Loucy (cell line): ENCODE data around the gene POLR1D.

ENCODE experiments used
- H2AFZ ChIP-seq: fragments of 200-600 bp; sonication (generic); 2 replicates; pipeline ENCODE4 v1.6.0; 2016; ENCODE audit warnings: antibody characterized with exemption, mild to moderate bottlenecking, low read length, moderate library complexity
- H3F3A ChIP-seq: fragments of 200-600 bp; 2 replicates; pipeline ENCODE4 v1.6.0; 2016; ENCODE audit warnings: antibody characterized with exemption, low read depth, mild to moderate bottlenecking
- H3K27me3 ChIP-seq: fragments of 200-600 bp; sonication (generic); 2 replicates; pipeline ENCODE4 v1.6.1; 2014; ENCODE audit warnings: low read length, mild to moderate bottlenecking; ENCODE audit not compliant: insufficient read depth, poor library complexity, severe bottlenecking
- H3K36me3 ChIP-seq: fragments of 200-600 bp; sonication (generic); 2 replicates; pipeline ENCODE4 v1.6.1; 2016; ENCODE audit warnings: low read length; ENCODE audit not compliant: insufficient read depth
- H3K4me1 ChIP-seq: fragments of 200-600 bp; sonication (generic); 2 replicates; pipeline ENCODE4 v1.5.1; 2014; ENCODE audit warnings: low read length, mild to moderate bottlenecking; ENCODE audit not compliant: insufficient read depth, poor library complexity, severe bottlenecking
- H3K4me2 ChIP-seq: fragments of 200-600 bp; sonication (generic); 2 replicates; pipeline ENCODE4 v1.6.0; 2014; ENCODE audit warnings: antibody characterized with exemption, low read length, low read depth, mild to moderate bottlenecking; ENCODE audit not compliant: poor library complexity, severe bottlenecking
- H3K4me3 ChIP-seq: fragments of 200-600 bp; sonication (generic); 2 replicates; pipeline ENCODE4 v1.5.1; 2014; ENCODE audit warnings: low read length, mild to moderate bottlenecking, mixed read lengths; ENCODE audit not compliant: poor library complexity, severe bottlenecking
- H3K79me2 ChIP-seq: fragments of 200-600 bp; sonication (generic); 2 replicates; pipeline ENCODE4 v1.6.1; 2014; ENCODE audit warnings: low read length; ENCODE audit not compliant: insufficient read depth
- H3K9ac ChIP-seq: fragments of 200-600 bp; sonication (generic); 2 replicates; pipeline ENCODE4 v1.6.0; 2014; ENCODE audit warnings: mild to moderate bottlenecking, low read depth, low read length, moderate library complexity; ENCODE audit not compliant: poor library complexity, severe bottlenecking
- H3K9me2 ChIP-seq: fragments of 200-600 bp; sonication (generic); replicated peaks from 2 replicates; pipeline ENCODE4 v1.6.1; 2016; ENCODE audit warnings: low read depth, low read length, mixed read lengths
- H3K9me3 ChIP-seq: fragments of 200-600 bp; sonication (generic); 2 replicates; pipeline ENCODE4 v1.6.1; 2014; ENCODE audit warnings: mild to moderate bottlenecking, antibody characterized with exemption, low read length, low read depth; ENCODE audit not compliant: insufficient read depth
- H4K20me1 ChIP-seq: fragments of 200-600 bp; sonication (generic); 2 replicates; pipeline ENCODE4 v1.6.0; 2014; ENCODE audit warnings: antibody characterized with exemption, low read length, mild to moderate bottlenecking; ENCODE audit not compliant: insufficient read depth, poor library complexity, severe bottlenecking
- CTCF ChIP-seq: fragments of 200-600 bp; sonication (generic); conservative IDR thresholded peaks from 2 replicates; pipeline ENCODE4 v1.5.1; 2014; ENCODE audit warnings: mild to moderate bottlenecking, antibody characterized with exemption, low read length
- EZH2phosphoT487 ChIP-seq: fragments of 200-600 bp; IDR thresholded peaks from 2 replicates; pipeline ENCODE4 v1.6.1; 2018; ENCODE audit warnings: antibody characterized with exemption, mild to moderate bottlenecking, moderate library complexity, borderline replicate concordance

Gene POLR1D

GRCh38 chr13:27670861-27671260 is 49.2 kb downstream of the POLR1D start:
- Histone ChIP-seq H3K4me2 (no peak overlapping the region), H3K9me3 (no peaks in the 10 kb centered on the region), H3K79me2 (no peaks in the 10 kb centered on the region), H2AFZ (no peak overlapping the region), H3K4me1 (peaks cover 5% of the 10 kb centered on the region), H4K20me1 (no peaks in the 10 kb centered on the region), H3K9ac (no peak overlapping the region), H3K9me2 (no peaks in the 10 kb centered on the region), H3F3A (no peaks in the 10 kb centered on the region), H3K36me3 (peaks cover 10% of the 10 kb centered on the region; the same call in 1 of the 2 replicates), H3K27me3 (no peaks in the 10 kb centered on the region), H3K4me3 (no peak overlapping the region)
- TF ChIP-seq EZH2phosphoT487 (no peak), CTCF (no peak)

GRCh38 chr13:27672025-27672424 is 50.3 kb downstream of the POLR1D start:
- H3K4me2 ChIP-seq: no peak overlapping the region
- no peak overlapping the region for H2AFZ ChIP-seq
- no peaks in the 10 kb centered on the region for H3K79me2 ChIP-seq
- no peaks in the 10 kb centered on the region for H3K9me3 ChIP-seq
- H3F3A ChIP-seq: no peaks in the 10 kb centered on the region
- no peak overlapping the region for H3K9ac ChIP-seq
- no peaks in the 10 kb centered on the region for H3K9me2 ChIP-seq
- no peak for TF ChIP-seq CTCF
- no peak for TF ChIP-seq EZH2phosphoT487
- H3K27me3 ChIP-seq: no peaks in the 10 kb centered on the region
- H3K4me1 ChIP-seq: peaks cover 5% of the 10 kb centered on the region
- H3K4me3 ChIP-seq: no peak overlapping the region
- no peaks in the 10 kb centered on the region for H4K20me1 ChIP-seq
- H3K36me3 ChIP-seq: peaks cover under 1% of the 10 kb centered on the region; the same call in 1 of the 2 replicates
